ENCODE results near the gene MAD1L1.

MAD1L1 gene

GRCh38 chr7:2131800-2132199, 100.9 kb downstream of the MAD1L1 start:
- DNase-seq: no peak

DNA sequence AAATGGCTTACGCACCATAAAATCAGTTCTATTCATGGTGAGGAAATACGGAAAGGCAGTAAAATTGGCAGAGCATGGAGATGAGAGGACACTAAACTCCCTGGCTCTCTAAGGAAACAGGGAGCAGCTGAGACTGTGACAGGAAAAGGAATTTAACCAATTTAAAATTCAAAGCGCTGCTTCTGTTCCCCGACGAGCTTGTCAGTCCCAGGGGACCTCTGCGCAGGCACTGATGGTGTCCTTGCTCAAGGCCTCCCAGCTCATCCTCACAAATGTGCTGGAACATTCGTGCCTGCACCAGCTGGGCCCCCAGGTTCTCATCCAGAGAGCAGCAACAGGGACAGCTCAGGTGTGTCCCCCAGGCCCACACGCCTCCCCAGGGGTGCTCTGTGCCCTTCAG, 101.4 kb downstream of the MAD1L1 start:
- DNase-seq: no peak

- no peak for DNase-seq
Observed at GRCh38 chr7:2130096-2130375, 102.7 kb downstream of the MAD1L1 start.

GRCh38 chr7:2129323-2130095, 103.2 kb downstream of the MAD1L1 start:
- no peak for DNase-seq

- no peak for DNase-seq
Observed at GRCh38 chr7:2128601-2129322, 104.0 kb downstream of the MAD1L1 start.

DNA sequence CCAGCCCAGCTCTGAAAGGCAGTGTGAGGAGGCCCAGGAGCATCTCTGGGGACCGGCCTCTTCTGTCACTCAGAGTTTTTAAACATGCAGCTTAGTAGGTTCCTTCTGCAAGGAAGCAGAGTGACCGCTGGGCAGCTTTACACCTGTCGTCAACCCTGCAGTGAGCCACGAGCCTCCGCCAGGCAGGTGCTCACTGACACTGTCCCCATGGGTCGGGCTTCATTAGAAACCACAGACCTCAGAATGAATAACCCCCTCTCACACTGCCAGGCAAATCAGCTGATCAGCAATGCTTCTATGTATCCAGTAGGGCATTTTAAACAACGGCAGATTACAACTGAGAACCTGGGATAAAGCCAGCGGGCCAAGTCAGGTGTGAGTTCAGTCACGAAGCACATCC, 106.1 kb downstream of the MAD1L1 start:
- no peak for DNase-seq

DNA sequence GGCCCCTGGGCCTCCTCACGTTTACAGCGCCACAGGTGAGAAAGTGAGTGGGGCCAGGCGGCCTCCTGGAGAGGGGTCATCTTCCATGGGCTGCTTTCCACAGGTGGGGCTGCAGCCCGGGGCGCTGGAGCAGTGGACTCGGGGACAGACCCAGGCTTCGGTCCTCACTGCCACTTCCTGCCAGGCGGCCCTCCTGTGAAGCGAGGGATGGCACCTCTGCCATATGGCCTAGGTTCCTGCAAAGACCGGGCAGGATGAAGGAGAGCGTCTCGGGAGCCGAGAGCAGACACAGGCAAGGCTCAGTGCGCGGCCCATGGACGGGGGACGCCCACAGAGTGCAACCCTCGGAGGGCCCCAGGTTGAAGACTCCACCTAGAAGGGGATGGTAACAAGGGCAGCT, 106.8 kb downstream of the MAD1L1 start:
- no peak for DNase-seq

DNA sequence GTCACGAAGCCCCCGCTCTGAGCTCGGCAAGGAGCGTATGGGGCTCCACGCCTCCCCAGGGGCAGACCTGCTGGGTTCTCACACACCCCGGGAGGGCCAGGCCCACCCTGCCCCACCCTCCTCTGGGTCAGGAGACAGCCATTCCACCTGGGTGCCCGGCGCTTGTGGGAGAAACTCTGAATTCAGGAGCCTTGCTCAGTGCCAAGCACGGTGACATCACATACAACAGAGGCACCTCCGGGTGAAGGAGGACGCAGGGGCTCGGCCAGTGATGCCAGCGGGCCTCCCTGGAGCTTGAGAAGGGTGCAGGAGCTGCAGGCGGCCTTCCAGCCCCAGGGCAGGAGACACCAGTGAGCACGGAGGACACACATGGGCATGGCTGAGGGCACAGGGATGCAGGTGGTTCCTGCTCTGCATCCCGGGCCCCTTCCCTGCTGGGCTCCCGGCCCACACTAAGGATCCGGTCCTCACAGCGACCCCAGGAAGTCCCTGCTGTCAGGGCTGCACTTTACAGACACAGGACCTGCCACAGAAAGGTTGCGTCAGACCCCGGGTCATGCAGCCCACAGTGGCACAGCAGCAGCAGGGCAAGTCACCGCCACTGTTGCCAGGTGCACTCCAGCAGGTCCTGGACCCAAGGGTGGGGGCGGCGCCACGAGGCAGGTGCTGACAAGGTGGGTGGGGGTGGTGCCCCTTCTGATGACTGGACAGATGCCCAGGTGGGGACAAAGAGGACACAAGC, 108.0 kb downstream of the MAD1L1 start:
- DNase-seq: no peak

- no peak for DNase-seq
Observed at GRCh38 chr7:2123916-2124315, 108.8 kb downstream of the MAD1L1 start.

DNA sequence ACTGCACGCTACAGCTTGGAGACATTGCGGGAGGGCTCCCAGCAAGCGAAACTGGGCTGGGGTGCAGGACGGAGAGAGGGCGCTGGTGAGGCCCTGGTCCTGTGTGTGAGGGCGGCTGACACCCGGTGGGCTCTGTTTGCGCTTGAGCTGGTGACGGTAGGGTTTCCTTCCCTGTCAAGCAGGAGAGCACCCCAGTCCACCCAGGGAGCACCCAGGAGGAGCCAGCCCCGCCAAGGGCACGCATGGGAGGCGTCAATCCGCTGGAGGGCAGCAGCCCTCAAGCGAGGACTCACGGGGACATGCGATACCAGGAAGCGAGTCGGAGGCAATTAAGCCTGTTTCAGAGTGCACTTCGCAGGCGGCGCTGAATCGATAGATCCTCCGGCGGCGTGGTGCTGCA, 109.4 kb downstream of the MAD1L1 start:
- no peak for DNase-seq

DNA sequence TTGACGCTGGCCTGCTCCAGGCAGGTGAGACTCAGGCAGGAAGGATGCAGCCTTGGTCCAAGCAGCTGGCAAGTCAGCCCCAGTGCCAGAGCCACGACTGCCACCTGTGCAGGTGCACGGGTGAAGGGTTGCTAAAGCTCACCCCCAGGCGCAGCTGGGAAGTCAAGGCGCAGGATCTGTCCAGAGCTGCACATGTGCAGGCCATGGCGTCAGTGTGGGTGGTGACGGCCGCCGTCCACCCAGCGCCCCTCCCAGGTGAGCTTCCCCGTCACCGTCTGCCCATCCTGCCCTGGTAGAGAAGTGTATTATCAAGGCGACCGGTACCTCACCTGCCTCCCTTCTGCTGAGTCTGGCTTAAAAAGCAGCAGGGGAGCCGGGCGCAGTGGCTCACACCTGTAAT, 110.1 kb downstream of the MAD1L1 start:
- no peak for DNase-seq

- no peak for DNase-seq
Observed at GRCh38 chr7:2120841-2121830, 111.6 kb downstream of the MAD1L1 start.

DNA sequence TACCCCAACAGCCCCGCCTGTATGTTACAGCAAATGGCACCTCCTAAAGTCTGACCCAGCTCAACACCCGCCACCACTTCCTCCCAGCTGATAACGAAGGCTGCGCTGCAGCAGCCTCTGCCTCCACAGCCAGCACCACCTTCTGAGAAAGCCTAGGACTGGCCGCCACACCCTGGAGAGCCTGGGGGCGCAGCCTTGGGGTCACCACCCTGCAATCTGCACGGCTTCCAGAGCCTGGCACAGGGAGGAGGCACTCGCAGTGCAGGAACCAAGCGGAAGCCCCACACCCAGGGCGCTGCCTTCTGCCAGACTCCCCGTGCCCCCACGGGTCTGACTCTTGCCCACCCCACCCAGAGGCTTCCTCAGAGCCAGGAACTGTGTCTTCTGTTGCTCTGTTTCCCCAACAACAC, 112.5 kb downstream of the MAD1L1 start:
- DNase-seq: peak; percentile 28 to 31

- no peak for DNase-seq
Observed at GRCh38 chr7:2118630-2119190, 114.0 kb downstream of the MAD1L1 start.

DNA sequence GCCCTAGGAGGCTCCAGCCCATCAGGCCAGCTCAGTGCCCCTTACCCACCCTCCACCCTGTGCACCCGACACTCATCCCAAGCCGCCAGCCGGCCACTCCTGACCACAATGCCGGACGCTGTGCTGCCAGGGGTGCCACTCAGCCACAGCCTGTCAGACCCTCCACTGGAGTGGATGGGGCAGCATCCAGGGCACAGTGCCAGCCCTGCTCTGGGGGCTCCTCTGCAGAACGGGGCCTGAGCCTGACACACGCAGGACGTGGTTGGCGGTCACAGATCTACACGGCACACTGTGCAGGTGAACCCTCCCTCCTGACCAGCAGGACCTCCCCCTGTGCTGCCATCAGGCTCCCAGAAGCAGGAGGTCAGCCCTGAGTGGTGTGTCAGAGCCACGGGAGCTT, 114.7 kb downstream of the MAD1L1 start:
- DNase-seq: no peak

DNA sequence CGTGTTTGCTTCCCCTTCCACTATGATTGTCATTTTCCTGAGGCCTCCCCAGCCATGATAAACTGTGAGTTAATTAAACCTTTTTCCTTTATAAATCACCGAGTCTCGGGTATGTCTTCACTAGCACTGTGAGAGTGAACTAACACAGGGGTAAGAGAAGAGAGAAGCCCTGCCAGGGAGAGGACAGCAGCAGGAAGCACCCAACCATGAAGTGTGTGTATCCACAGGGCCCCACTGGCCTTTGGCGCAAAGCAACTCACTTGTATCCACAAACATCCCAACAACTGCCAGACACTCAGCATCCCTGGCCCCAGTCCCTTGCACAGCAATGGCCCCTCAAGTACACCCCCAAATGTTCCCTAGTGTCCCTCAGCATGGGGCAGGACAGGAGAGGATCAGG, 115.1 kb downstream of the MAD1L1 start:
- no peak for DNase-seq

DNA sequence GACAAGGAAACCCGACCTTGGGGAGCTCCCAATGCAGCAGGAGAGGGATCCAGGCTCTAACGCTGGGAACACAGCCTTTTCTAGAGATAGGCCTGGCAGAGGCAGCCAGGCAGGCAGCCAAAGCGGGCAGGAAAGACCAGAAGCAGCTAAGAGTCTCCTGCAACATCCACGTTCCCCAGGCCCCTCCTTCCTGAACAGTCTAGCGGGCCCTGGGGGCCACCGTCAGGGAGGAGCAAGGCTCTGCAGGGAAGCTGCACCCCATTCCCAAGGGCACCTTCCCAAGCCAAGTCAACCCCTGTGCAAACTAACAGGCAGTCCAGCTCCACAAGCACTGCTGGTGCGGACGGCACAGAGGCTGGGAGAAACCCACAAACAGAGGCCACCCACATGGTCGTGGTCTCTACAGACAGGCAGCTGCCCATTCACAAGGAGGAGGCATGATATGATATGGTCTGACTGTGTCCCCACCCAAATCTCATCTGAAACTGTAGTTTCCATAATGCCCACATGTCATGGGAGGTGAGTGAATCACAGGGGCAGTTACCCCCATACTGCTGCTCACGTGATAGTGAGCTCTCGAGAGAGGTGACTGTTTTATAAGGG, 115.7 kb downstream of the MAD1L1 start:
- no peak for DNase-seq

DNA sequence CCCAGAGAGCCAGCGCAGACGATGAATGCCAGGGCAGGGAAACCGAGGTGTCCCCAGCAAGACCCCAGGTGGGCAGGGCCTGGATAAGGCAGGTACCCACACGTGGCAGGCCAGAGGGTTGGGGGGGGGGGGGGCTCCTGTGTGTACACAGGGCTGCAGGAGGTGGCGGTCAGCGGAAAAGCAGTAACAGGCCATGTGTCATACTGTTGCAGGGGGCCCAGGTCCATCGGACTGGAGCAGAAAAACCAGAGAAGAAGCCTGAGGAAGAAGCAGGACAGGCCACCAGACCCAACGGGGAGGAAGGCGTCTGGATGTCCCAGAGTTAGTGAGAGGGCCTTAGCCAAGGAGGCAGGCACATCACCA, 116.3 kb downstream of the MAD1L1 start:
- DNase-seq: no peak

DNA sequence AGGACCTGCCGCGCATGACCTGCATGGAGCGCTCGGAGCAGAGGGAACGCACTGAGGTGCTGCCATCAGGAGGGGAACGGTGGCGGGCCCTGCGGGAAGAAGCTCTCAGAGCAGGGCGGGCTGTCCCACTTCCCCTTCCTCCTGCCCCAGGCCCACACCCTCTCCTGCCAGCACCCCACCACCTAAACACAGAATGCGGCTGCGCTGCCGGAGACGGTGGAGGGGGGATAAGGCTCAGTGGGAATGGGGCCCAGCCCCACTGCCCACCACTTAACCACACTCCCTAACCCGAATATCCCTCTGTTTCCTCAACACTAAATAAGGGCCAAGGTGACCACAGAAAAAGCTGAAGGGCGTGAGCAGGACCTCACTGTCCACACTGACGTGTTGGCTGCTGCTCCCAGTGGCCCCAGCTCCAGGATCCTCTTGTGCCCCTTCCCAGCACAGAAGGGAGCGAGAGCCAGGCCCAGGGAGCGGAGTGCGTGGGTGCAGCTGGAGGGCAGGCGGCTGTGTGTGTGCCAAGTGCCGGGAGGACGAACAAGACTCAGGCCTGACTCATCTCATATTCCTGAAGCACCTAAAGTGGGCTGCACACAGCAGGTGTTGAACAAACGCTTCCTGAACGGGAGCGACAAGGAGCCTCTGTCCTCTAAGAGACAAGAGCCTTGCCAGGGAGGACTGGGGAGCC, 116.8 kb downstream of the MAD1L1 start:
- no peak for DNase-seq

- DNase-seq: no peak
Observed at GRCh38 chr7:2114926-2115759, 117.6 kb downstream of the MAD1L1 start.

DNA sequence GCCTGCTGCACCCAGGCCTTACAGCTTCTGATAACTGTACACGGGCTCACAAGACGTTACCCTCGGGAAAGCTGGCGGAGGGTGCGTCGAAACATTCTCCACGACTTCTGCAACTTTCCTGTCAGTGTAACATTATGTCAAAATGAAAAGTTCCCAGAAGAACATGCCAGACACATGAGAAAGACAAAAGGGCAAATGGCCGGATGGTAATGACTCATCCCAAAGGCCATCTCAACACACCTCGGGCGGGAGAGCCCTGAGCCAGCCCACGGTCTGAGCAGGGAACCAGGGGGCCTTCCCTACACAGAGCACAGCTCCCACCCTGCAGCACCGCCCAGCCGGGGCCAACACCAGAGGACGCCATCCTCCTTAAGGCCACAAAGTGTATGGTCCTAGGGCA, 118.7 kb downstream of the MAD1L1 start:
- no peak for DNase-seq

All from stimulated activated CD4-positive, alpha-beta T cell treated with anti-CD3 and anti-CD28 coated beads, Interleukin-2, amount 100 ng/mL, for 24 hours (primary cell).